DMS53 treated with DMSO at 0.1 percent for 48 hours (cell line): Measurements from ENCODE around the gene PFKM.

ENCODE experiments used
- DNase-seq: peaks from one replicate; lab custom pipeline; 2025; ENCODE audit not compliant: unreplicated experiment; lab: John Stamatoyannopoulos, UW

PFKM gene

DNA sequence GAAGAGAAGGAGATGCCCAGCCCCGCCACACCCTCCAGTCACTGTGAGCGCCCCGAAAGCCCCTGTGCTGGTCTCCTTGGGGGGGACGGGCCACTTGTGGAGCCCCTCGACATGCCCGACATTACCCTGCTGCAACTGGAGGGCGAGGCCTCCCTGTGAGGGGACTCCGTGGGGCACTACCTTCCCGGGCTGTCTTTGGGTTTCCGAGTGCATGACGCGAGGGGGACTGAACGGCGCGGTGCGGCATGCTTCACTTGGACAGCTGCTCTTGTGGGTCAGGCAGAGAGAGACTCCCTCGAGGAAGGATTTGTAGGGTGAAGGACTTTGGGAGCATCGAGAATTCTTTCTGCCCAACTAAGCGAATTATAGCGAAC, 65.4 kb downstream of the PFKM start:
- no peak for DNase-seq

DNA sequence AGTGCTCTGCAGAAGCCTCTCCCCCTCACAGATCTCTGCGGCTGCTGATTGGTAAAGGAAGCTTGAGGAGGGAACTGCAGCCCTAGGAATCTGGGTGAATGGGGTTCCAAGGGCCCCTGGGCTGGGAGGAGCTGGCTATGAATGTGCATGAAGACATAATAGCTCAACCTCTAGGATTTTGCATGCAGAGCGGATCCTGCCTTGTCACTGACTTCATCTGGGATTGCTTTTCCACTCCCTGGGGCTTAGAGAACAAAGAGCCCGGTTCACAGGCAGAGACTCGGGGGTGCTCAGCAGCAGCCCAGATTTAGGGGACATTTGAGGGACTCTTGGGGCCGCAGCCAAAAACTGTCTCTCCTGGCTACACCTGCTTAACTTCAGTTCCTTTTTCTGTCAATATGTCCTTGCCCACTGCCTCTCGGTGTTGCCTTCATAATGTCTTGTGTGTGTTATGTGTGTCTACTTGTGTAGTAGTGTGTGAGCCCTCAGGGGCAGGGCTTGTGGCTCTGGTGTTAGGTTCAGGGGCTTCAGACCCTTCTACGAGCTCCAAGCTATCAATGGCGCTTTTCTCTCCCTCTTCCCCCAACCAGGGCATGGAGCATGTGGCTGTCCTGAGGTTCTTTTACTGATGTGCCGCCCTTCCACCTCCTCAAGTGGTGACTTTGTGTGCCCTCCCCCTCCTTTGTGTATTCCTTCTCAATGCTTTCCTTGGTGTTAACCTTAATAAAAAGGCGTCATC, 66.2 kb downstream of the PFKM start:
- DNase-seq = no peak

DNA sequence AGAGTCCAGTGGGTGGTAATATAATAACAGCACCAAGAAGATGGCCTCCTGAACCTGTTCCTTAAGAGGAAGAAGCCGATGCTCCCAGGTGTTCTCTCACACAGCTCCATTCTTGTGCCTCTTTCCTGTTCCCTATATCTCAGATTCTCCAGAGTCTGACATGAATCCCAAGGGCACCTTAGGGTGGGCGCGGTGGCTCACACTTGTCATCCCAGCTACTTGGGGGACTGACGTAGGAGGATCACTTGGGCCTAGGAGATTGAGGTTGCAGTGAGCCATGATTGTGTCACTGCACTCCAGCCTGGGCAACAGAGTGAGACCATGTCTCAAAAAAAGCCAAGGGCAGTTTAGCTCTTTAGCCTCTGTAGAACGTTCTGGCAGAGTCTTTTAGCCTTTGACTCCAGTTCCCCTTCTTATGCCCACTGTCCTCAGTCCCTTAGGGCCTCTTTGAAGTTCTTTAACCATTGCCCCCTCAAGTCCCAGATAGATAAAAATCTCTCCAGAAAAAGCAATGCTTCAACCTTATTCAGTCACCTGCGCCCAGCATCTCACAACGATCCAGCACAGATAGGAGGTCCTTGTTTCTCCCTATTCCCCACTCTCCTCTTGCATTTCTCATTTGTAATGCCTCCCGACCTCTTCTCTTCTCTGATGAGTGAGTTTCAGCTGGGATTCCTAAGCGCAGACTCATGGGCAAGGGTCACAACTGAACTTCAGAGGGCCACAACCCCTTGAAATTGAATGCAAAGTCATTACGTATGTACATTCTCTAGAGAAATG, 68.9 kb downstream of the PFKM start:
- DNase-seq = no peak

DNA sequence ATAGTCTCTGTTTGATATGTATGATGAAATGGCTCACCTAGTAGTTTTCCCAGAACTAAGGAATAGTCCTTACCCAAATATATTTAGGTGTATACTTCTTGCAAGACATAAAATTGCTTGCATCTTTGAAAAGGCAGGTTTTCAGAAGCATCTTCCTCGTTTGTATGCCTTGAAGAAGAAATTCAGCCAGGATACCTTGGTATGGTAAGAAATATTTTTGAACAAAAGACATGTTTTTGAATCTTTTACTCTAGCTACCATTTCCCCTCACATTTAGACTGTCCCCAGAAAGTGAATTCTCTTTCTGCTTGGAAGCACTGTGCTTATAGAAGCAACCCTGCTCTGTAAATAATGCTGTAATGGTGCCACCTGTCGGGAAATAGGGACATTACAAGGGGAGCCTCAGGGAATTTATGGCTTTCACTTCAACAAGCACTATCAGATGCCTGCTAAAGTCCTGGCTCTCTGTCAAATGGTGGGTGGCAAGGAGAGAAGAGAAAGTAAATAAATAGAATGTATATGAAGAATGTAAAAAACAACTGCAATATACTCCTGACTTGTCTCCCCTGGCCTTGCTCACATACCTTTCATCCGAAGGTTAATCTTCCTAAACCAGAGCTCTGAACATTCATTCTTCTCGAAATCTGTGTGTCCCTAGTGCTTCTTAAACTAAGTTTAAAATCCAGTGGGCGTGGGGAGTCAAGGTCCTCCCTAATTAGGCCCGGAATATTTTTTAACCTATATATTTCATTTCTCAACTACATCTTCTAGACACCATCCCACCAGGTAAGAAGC, 70.4 kb downstream of the PFKM start:
- DNase-seq = peak; percentile 90

GRCh38 chr12:48191096-48191495, 71.9 kb downstream of the PFKM start:
- DNase-seq = no peak

DNA sequence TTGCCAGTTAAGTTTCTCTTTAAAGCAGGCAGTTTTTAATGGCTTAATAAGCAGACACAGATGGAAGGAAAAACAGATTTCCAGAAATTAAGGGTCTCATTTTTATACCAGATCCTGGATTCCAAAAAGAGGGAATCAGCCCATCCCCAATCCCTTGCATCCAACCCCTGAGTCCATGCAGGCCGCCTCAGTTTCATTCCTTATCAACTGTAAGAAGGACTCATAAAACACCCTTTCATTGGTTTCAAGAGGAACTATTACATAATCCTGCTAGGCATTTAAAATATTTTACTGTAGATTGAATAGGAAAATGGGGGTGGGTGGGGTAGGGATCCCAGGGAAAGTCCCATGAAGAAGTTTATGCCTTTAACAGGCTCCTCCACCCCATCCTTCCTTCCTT, 73.7 kb downstream of the PFKM start:
- no peak for DNase-seq

DNA sequence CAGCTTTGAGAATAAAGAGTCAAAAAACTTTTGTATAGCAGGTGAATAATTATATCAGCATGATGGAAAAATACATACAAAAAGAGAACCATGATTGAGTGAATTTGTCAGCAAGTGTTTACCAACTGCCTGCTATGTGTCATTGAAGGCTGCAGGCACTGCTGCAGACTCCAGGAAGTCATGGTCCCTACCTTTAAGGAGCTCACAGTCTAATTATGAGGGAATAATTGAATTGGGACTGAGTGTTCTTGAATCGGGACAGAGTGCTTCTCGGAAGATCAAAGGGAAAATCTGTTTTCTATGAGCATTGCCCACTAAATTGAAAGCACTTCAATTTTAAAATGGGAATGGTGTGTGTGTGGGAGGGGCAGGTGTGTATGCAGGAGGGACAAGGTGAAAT, 74.5 kb downstream of the PFKM start:
- peak; percentile 75 for DNase-seq

GRCh38 chr12:48194799-48195201, 75.6 kb downstream of the PFKM start:
- no peak for DNase-seq
